Chondrocyte (in vitro differentiated cells): ENCODE results near the gene CROT. TPM values are rescaled to one million over a fixed set of nuclear protein-coding genes. Genes with fewer than 3 reads are reported as not detected.
"Not testable (repeated sequence)": the region's sequence is repeated elsewhere in the genome, so short reads cannot be mapped to it uniquely, and the experiment has no call there.

Experiments
- DNase-seq: peaks from one replicate; pipeline ENCODE4 v3.0.0; 2021; ENCODE audit warnings: mixed read lengths, low spot score
- H3K27ac Mint-ChIP-seq: one replicate; pipeline ENCODE4 v1.8.0; 2021; ENCODE audit warnings: mild to moderate bottlenecking, moderate library complexity, mixed read lengths; ENCODE audit not compliant: unreplicated experiment
- H3K27me3 Mint-ChIP-seq: 2 replicates; pipeline ENCODE4 v1.8.0; 2021; ENCODE audit warnings: low read depth, mixed read lengths
- H3K36me3 Mint-ChIP-seq: 2 replicates; pipeline ENCODE4 v1.8.0; 2021; ENCODE audit warnings: low read depth, mixed read lengths
- H3K4me1 Mint-ChIP-seq: 2 replicates; pipeline ENCODE4 v1.8.0; 2021; ENCODE audit warnings: low read depth, mild to moderate bottlenecking, mixed read lengths
- H3K4me3 Mint-ChIP-seq: one replicate; pipeline ENCODE4 v1.8.0; 2021; ENCODE audit warnings: mild to moderate bottlenecking, moderate library complexity, mixed read lengths; ENCODE audit not compliant: unreplicated experiment
- H3K9me3 Mint-ChIP-seq: 2 replicates; pipeline ENCODE4 v1.8.0; 2021; ENCODE audit warnings: low read depth, mixed read lengths
- CTCF ChIP-seq: fragments of 200-600 bp; sonication (generic); IDR thresholded peaks from 2 replicates; pipeline ENCODE4 v1.5.0; 2021; ENCODE audit warnings: antibody characterized with exemption, mild to moderate bottlenecking, moderate library complexity
- total RNA-seq: library from RNA; stranded (reverse); gene quantifications from 3 replicates; pipeline ENCODE4 v1.2.1, GENCODE V29; 2021

Gene CROT
- total RNA-seq, 1 donor from 2014 or later, result 12.6 TPM

GRCh38 chr7:87316846-87317552 is 28.5 kb upstream of the CROT start:
- no peak overlapping the region for H3K4me3 Mint-ChIP-seq
- peaks cover 5% of the 10 kb centered on the region for H3K27me3 Mint-ChIP-seq
- H3K27ac Mint-ChIP-seq, result no peak overlapping the region
- peaks cover 4% of the 10 kb centered on the region for H3K36me3 Mint-ChIP-seq
- peaks cover 13% of the 10 kb centered on the region for H3K9me3 Mint-ChIP-seq
- no peak for TF ChIP-seq CTCF
- DNase-seq, result no peak
- peaks cover 10% of the 10 kb centered on the region for H3K4me1 Mint-ChIP-seq

DNA sequence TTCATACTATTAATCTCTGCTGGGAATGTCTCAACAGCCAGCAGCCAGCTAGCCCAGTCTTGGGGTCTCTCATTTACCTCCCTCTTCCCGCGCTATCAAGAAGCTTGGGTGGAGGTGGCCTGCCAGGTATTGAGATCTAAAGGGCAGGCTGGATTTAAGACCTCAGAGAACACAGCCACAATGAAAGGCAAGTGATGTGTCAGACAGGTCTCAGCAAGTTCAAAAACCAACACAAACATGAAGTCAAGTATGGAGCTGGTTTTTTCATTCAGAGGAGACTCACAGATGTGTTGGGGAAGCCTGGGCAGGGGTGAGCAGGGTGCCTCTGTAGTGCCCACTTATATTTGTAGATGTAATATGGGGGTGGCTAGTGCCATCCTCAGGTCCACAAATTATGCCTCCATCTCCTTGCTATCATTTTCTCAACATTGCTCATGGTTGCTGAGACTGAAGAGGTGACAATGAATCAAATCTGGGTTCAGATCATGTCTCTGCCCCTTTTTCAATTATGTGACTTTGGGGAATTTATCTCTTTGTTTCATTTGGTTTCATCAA is 27.7 kb upstream of the CROT start:
- peaks cover 4% of the 10 kb centered on the region for H3K36me3 Mint-ChIP-seq
- no peak overlapping the region for H3K27ac Mint-ChIP-seq
- peaks cover 13% of the 10 kb centered on the region for H3K9me3 Mint-ChIP-seq
- H3K27me3 Mint-ChIP-seq, result peaks cover 5% of the 10 kb centered on the region
- no peak overlapping the region for H3K4me3 Mint-ChIP-seq
- peaks cover 10% of the 10 kb centered on the region for H3K4me1 Mint-ChIP-seq
- DNase-seq, result no peak
- TF ChIP-seq CTCF, result no peak

DNA sequence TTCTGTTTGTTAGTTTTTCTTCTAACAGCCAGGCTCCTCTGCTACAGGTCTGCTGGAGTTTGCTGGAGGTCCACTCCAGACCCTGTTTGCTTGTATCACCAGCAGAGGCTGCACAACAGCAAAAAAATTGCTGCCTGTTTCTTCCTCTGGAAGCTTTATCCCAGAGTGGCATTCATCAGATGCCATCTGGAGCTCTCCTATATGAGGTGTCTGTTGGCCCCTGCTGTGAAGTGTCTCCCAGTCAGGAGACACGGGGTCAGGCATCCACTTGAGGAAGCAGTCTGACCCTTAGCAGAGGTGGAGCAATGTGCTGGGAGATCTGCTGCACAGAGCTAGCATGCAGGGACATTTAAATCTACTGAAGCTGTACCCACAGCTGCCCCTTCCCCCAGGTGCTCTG is 26.7 kb upstream of the CROT start:
- H3K27me3 Mint-ChIP-seq, result no peaks in the 10 kb centered on the region

DNA sequence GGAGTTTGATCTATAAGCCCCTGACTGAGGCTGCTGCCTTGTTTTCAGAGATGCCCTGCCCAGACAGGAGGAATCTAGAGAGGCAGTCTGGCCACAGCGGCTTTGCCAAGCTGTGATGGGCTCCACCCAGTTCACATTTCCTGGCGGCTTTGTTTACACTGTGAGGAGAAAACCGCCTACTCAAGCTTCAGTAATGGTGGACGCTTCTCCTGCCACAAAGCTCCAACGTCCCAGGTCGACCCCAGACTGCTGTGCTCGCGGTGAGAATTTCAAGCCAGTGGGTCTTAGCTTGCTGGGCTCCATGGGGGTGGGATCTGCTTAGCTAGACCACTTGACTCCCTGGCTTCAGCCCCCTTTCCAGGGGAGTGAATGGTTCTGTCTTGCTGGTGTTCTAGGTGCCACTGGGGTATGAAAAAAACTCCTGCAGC is 26.3 kb upstream of the CROT start:
- not testable (repeated sequence) for H3K27ac Mint-ChIP-seq, H3K36me3 Mint-ChIP-seq, DNase-seq, H3K4me3 Mint-ChIP-seq, H3K27me3 Mint-ChIP-seq
- Mint-ChIP-seq H3K4me1 (peaks cover 10% of the 10 kb centered on the region), H3K9me3 (peaks cover 13% of the 10 kb centered on the region)

More for the DNA sequence above, 26.7 kb upstream of the CROT start:
- DNase-seq, result no peak
- Mint-ChIP-seq H3K9me3 (peaks cover 13% of the 10 kb centered on the region), H3K4me1 (peaks cover 10% of the 10 kb centered on the region), H3K27ac (no peak overlapping the region), H3K4me3 (no peak overlapping the region), H3K36me3 (peaks cover 6% of the 10 kb centered on the region)
- no peak for TF ChIP-seq CTCF

DNA sequence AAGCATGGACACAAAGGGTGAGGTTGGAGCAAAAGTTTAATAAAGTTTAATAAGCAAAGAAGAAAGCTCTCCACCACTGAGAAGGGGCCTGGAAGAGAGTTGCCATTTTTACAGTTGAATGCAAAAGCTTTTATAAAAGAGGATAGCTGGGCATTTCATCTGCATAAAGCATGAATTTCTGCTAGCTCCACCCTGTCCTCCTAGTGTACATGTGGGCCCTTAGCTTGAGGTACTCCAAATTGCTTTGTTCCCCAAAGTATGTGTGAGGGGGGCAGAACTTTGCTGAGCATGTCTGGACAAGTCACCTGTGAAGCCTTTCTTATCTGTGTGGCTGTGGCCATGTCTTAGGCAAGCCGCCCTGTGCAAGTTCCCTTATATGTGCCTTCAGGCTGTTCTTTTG is 22.6 kb upstream of the CROT start:
- peaks cover 13% of the 10 kb centered on the region for H3K36me3 Mint-ChIP-seq
- peaks cover 31% of the 10 kb centered on the region for H3K9me3 Mint-ChIP-seq
- no peak overlapping the region for H3K27ac Mint-ChIP-seq

More for the DNA sequence above, 22.6 kb upstream of the CROT start:
- H3K27me3 Mint-ChIP-seq, result no peaks in the 10 kb centered on the region
- no peak for TF ChIP-seq CTCF
- peaks cover 5% of the 10 kb centered on the region for H3K4me1 Mint-ChIP-seq
- H3K4me3 Mint-ChIP-seq, result no peak overlapping the region
- DNase-seq, result no peak
